Retina (tissue), 1 donor: ENCODE data around the gene NAT8.
"Not testable (repeated sequence)": the region's sequence is repeated elsewhere in the genome, so short reads cannot be mapped to it uniquely, and the experiment has no call there.

Source experiments
- DNase-seq: peaks from one replicate; pipeline ENCODE4 v3.0.0-alpha.2; 2016

The NAT8 gene

DNA sequence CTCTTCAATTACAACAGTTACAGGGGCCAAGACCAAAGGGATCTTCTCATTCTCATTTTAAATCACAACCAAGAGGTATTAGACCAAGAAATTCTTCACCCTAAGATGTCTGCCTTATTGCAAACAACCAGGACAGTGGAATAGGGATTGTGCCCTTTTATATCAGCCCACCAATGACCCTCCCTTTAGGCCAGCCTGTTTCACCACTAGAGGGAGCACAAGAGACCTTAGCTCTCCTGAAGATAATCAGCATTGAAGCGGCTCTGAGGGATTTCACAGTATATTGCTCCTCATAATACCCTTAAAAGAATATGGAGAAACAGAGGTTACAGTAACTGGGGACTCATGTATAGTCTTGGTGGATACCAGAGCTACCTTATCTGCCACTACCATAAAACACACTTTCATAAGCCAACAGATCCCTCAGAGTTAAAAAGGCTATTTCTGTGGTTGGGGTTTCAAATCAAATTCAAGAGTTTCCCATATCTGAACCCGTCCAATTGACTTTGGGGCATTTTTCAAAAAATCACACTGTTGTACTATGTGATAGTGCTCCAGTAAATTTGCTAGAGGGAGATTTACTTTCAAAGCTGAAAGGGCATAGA, 11.5 kb downstream of the NAT8 start:
- peak; percentile 11 for DNase-seq

- DNase-seq, result not testable (repeated sequence)
These were observed 13.7 kb downstream of the NAT8 start for GRCh38 chr2:73628493-73628892.

GRCh38 chr2:73626237-73626636, 16.0 kb downstream of the NAT8 start:
- DNase-seq, result not testable (repeated sequence)

GRCh38 chr2:73624625-73625024, 17.6 kb downstream of the NAT8 start:
- not testable (repeated sequence) for DNase-seq

GRCh38 chr2:73624036-73624435, 18.2 kb downstream of the NAT8 start:
- not testable (repeated sequence) for DNase-seq

GRCh38 chr2:73619925-73620324, 22.3 kb downstream of the NAT8 start:
- not testable (repeated sequence) for DNase-seq

DNA sequence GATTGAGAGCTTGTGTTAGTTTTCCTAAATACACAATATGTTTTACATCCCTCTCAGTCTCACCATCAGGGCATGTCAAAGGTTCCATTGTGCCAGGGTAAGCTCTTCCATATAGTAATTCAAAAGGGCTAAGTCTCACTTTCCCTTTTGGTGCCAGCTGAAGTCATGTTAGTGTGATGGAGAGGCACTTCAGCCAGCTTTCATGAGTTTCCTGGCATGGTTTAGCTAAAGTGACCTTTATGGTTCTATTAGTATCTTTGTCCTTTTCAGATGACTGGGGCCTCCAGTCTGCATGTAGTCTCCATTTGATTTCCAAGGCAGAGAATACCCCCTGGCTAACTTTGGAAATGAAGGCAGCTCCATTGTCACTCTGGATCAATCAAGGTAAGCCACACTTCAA, 27.2 kb downstream of the NAT8 start:
- DNase-seq, result no peak

DNA sequence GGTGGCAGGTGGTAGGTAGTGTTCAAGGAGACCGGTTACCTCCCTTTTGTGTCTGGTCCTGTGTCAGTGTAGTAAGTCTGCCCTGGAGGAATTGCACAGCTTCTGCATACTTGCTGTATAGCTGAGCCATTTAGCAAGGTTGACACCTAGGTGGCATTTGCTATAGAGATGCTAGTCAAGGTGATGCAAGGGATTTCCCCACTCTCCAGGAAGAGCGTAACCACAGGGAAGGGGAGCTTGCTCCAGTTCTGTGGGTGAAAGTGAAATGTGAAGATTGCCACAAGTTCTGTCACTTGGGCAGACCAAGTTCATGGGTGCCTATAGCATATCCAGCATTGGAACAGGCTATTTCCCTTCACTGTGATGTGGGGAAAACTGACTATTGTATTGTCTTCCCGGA, 28.1 kb downstream of the NAT8 start:
- DNase-seq, result no peak

DNA sequence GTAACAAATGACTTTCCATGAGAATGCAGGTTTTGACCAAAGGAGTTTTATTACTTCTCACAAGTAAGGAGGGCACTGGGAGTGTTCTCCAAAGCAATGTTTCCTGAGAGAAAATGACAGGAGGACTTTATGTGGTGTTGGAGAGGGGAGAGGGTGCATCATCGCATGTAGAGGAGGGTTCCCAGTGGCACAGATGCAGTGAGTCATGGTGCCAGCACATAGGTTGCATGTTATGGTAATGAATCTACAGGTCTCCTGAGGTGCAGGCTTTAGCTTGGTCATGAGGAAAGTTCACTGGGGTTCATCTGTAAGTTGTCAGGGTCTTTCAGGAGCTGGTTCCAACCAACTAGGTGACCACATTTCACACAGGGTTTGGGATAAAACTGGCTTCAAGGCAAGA, 30.4 kb downstream of the NAT8 start:
- DNase-seq, result no peak

GRCh38 chr2:73611193-73611592, 31.0 kb downstream of the NAT8 start:
- no peak for DNase-seq

GRCh38 chr2:73610111-73610510, 32.1 kb downstream of the NAT8 start:
- no peak for DNase-seq

DNA sequence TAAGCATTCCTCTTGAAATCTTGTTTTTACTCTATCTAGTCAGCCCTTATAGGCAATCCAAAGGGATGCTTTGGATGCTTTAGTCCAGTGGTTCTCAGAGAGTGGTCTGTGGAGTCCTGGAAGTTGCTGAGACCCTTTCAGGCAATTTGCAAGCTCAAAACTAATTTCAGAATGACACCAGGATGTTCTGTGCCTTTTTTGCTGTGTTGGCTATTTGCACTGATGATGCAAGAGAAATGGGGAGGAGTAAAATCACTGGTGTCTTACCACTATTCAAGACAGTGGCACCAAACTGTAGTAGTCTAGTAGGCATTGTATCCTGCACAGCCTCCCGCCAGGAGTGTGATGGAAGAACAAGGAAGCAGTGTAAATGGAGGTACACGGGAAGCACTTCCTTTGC, 37.6 kb downstream of the NAT8 start:
- not testable (repeated sequence) for DNase-seq

DNA sequence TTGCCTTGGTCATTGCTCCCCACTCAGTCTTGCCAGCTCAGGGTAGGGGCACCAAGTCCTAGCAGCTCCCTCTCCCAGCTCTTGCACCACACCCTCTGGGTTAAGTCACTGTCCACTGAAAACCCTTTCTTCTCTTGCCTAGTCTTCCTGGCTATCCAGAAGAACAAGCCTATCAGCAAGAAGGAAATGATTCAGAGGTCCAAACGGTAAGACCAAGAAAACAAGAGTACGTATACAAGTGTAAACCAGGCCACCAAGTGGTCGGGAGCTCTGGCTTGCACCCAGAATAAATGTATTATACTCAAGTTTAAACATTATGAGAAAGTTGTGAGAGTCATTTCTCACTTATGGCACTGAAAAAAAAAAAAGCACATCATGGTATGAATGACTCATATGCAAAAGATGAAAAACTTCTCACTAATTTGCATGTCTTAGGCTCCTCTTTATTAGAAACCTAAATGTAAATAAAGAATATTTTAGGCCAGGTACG, 39.1 kb downstream of the NAT8 start:
- not testable (repeated sequence) for DNase-seq

GRCh38 chr2:73601780-73602179, 40.4 kb downstream of the NAT8 start:
- no peak for DNase-seq

DNA sequence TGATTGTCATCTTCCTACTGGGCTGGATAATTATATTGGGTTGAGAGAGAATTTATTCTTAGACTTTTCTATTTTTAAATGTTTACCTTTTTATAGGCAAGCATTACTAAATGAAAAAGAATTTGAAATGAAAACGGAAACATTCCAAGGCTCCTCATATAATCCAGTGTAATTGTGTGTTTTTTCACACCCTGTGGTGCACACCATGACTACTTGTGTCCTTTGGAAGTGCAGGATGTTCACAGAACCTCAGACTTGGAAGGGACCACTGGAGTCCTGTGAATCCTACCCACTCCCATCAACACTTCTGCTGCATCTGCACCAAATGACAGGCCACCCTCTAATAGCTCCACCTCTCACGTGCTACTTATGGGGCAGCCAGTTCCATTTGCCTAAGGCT, 48.0 kb downstream of the NAT8 start:
- no peak for DNase-seq

GRCh38 chr2:73593680-73594079, 48.5 kb downstream of the NAT8 start:
- no peak for DNase-seq
